Neural progenitor cell (in vitro differentiated cells): ENCODE measurements around the gene ARL15.

Source experiments
- CTCF ChIP-seq: fragments of 200-600 bp; sonication (generic); IDR thresholded peaks from 2 replicates; pipeline ENCODE4 v1.5.1; 2017; ENCODE audit warnings: antibody characterized with exemption, mild to moderate bottlenecking
- EZH2 ChIP-seq: fragments of 200-600 bp; sonication (generic); IDR thresholded peaks from 2 replicates; pipeline ENCODE4 v1.6.1; 2017; ENCODE audit warnings: antibody characterized with exemption, mild to moderate bottlenecking, moderate library complexity

DNA sequence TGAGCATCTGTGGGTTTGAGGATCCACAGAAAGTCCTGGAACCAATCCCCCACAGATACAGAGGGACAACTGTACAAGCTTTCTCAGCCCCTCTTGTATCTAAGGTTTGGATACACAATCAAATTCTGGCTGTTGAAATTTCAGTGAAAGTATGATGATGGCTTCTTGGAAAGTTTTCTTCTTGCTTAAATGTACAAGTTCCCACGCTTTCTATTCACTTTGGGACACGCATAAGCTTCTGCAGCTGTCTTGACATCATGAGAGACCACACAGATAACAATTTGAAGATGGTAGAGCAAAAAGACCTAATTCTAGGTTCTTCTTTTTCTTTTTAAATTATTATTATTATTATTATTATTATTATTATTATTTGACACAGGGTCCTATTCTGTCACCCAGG is 31.6 kb upstream of the ARL15 start:
- TF ChIP-seq CTCF (no peak), EZH2 (no peak)
